ENCODE measurements around the gene ST8SIA4.

DNA sequence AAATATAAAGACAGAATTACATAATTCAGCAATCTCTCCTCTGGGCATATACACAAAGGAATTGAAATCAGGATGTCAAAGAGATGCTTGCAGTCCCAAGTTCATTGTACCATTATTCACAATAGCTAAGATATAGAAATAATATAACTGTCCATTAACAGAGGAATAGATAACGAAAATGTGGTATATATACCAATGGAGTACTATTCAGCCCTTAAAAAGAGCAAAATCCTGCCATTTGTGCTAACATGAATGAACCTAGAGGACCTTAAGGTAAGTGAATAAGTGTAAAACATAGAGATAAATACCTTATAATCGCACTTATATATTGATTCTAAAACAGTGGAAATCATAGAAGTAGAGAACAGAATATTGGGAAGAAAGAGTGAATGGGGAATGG, 7.0 kb downstream of the ST8SIA4 start:
- TF ChIP-seq POLR2A (IDR thresholded peaks at IDR 0.05) (no peak), POLR2AphosphoS5 (IDR thresholded peaks at IDR 0.05) (no peak)
- TF ChIP-seq, protein P1, sequence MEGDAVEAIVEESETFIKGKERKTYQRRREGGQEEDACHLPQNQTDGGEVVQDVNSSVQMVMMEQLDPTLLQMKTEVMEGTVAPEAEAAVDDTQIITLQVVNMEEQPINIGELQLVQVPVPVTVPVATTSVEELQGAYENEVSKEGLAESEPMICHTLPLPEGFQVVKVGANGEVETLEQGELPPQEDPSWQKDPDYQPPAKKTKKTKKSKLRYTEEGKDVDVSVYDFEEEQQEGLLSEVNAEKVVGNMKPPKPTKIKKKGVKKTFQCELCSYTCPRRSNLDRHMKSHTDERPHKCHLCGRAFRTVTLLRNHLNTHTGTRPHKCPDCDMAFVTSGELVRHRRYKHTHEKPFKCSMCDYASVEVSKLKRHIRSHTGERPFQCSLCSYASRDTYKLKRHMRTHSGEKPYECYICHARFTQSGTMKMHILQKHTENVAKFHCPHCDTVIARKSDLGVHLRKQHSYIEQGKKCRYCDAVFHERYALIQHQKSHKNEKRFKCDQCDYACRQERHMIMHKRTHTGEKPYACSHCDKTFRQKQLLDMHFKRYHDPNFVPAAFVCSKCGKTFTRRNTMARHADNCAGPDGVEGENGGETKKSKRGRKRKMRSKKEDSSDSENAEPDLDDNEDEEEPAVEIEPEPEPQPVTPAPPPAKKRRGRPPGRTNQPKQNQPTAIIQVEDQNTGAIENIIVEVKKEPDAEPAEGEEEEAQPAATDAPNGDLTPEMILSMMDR (IDR thresholded peaks at IDR 0.05): no peak
